A549 (cell line): Measurements from ENCODE around the gene DIS3L2. TPM values are rescaled to one million over a fixed set of nuclear protein-coding genes. Genes with fewer than 3 reads are reported as not detected.

ENCODE experiments used
- ATAC-seq, 2 experiments: fragments of 200-7000 bp in 1 of 2; fragments of >200 bp in 1 of 2; cut with Nextera tagmentation in 1 of 2; cut with Tn5 transposase in 1 of 2; 3 replicates each; pipeline versions ENCODE4 v1.8.0 to v1.9.1; 2018 to 2020; ENCODE audit warnings: mild to moderate bottlenecking in 1 of 2, moderate library complexity in 1 of 2
- CTCF ChIA-PET: fragments of 300-600 bp; sonication (Branson Sonifier 250); formaldehyde crosslinking; extraction: SDS; loops from one replicate; lab custom pipeline; 2021; ENCODE audit warnings: antibody characterized with exemption, inconsistent platforms; lab: Yijun Ruan, JAX
- POLR2A ChIA-PET: fragments of 350-600 bp; formaldehyde crosslinking; extraction: SDS; loops from one replicate; lab custom pipeline; 2021; ENCODE audit warnings: antibody characterized with exemption, inconsistent platforms; lab: Yijun Ruan, JAX
- DNase-seq, 2 experiments: peaks; one replicate each; pipeline versions ENCODE4 v3.0.0 to v3.0.0-alpha.2; 2011 to 2016; ENCODE audit warnings: low read depth in 1 of 2, low spot score in 1 of 2
- FAIRE-seq: peaks from 2 replicates; lab custom pipeline; 2011; peaks lifted over from hg19 to GRCh38; lab: Jason Lieb, UNC
- H3K27ac ChIP-seq, 2 experiments: fragments of >200 bp; sonication (Bioruptor Twin); formaldehyde crosslinking; 3 replicates each; pipeline ENCODE4 v1.5.1; 2016 to 2017
- H3K4me1 ChIP-seq: fragments of >200 bp; sonication (Bioruptor Twin); formaldehyde crosslinking; 3 replicates; pipeline ENCODE4 v1.6.1; 2016
- H3K4me2 ChIP-seq: fragments of >200 bp; sonication (Bioruptor Twin); formaldehyde crosslinking; 3 replicates; pipeline ENCODE4 v1.6.1; 2016
- H3K4me3 ChIP-seq: fragments of >200 bp; sonication (Bioruptor Twin); formaldehyde crosslinking; 3 replicates; pipeline ENCODE4 v1.5.1; 2016
- H3K9me3 ChIP-seq: fragments of >200 bp; sonication (Bioruptor Twin); formaldehyde crosslinking; 3 replicates; pipeline ENCODE4 v1.6.1; 2016
- CEBPB ChIP-seq, 2 experiments: fragments of >200 bp in 1 of 2; sonication (Bioruptor Twin) in 1 of 2; formaldehyde crosslinking in 1 of 2; IDR thresholded peaks; 2 replicates each; pipeline ENCODE4 v1.6.1; 2012 to 2016
- EHF ChIP-seq: fragments of 250-450 bp; sonication (Bioruptor Pico); IDR thresholded peaks from 2 replicates; pipeline ENCODE4 v1.5.0; 2020; ENCODE audit warnings: mild to moderate bottlenecking
- FOSL2 ChIP-seq, 2 experiments: fragments of 450-650 bp in 1 of 2; fragments of >200 bp in 1 of 2; sonication (Bioruptor Twin) in 1 of 2; formaldehyde crosslinking; IDR thresholded peaks; 2 replicates each; pipeline versions ENCODE4 v1.5.0 to v1.6.1; 2016 to 2020; ENCODE audit warnings: mild to moderate bottlenecking in 1 of 2, moderate library complexity in 1 of 2
- HOXA7 ChIP-seq: fragments of 250-450 bp; sonication (Bioruptor Pico); IDR thresholded peaks from 2 replicates; pipeline ENCODE4 v1.5.0; 2020; ENCODE audit warnings: mild to moderate bottlenecking, moderate library complexity
- HOXB5 ChIP-seq: fragments of 250-450 bp; sonication (Bioruptor Pico); IDR thresholded peaks from 2 replicates; pipeline ENCODE4 v1.5.0; 2020; ENCODE audit warnings: mild to moderate bottlenecking, moderate library complexity
- KDM1A ChIP-seq: fragments of 200-600 bp; sonication (generic); IDR thresholded peaks from 2 replicates; pipeline ENCODE4 v1.6.1; 2016; ENCODE audit warnings: low read depth, mild to moderate bottlenecking
- MAFK ChIP-seq: fragments of 450-650 bp; IDR thresholded peaks from 2 replicates; pipeline ENCODE4 v1.6.1; 2014; ENCODE audit not compliant: partially characterized antibody
- NPAS2 ChIP-seq: fragments of 250-450 bp; sonication (Bioruptor Pico); IDR thresholded peaks from 2 replicates; pipeline ENCODE4 v1.8.0; 2022; ENCODE audit warnings: mild to moderate bottlenecking, moderate library complexity, borderline replicate concordance
- POLR2AphosphoS2 ChIP-seq: conservative IDR thresholded peaks from 2 replicates; pipeline ENCODE4 v1.6.1; 2012; ENCODE audit warnings: low read length, improper control_type of control experiment, inconsistent platforms
- RARB ChIP-seq: fragments of 250-450 bp; sonication (Bioruptor Pico); IDR thresholded peaks from 2 replicates; pipeline ENCODE4 v1.8.0; 2021; ENCODE audit warnings: mild to moderate bottlenecking, moderate library complexity
- RFX5 ChIP-seq: fragments of 450-650 bp; IDR thresholded peaks from 2 replicates; pipeline ENCODE4 v1.7.1; 2014; ENCODE audit warnings: antibody characterized with exemption, mild to moderate bottlenecking, moderate library complexity
- SREBF2 ChIP-seq: fragments of 450-650 bp; IDR thresholded peaks from 2 replicates; pipeline ENCODE4 v1.6.1; 2014; ENCODE audit warnings: mild to moderate bottlenecking, moderate library complexity
- TP53 ChIP-seq: fragments of 250-450 bp; sonication (Bioruptor Pico); IDR thresholded peaks from 2 replicates; pipeline ENCODE4 v1.5.0; 2021; ENCODE audit warnings: mild to moderate bottlenecking, moderate library complexity
- WGBS: methylation state at CpG from one replicate; pipeline ENCODE4 v1.1.6; 2017; ENCODE audit errors: missing lambda C conversion rate; 5-methylcytosine and 5-hydroxymethylcytosine counted together
- polyA plus RNA-seq, 4 experiments: library from polyadenylated mRNA; depleted of rRNA in 3 of 4; stranded (reverse); fragments of >200 nt; fragmentation: RNase III in 1 of 4; extraction: RNeasy Plus Mini Kit Qiagen cat#74134 plus additional on column Dnase treatment in 1 of 4; gene quantifications; 2 replicates in 3 of 4; 3 replicates in 1 of 4; pipeline ENCODE4 v1.2.3, GENCODE V29; 2011 to 2017
- TF ChIP-seq, protein P1 (sequence below): fragments of >200 bp; sonication (Bioruptor Twin); formaldehyde crosslinking; IDR thresholded peaks from 3 replicates; pipeline ENCODE4 v1.5.1; 2016
- TF ChIP-seq, protein P2 (sequence below): fragments of 200-600 bp; sonication (generic); IDR thresholded peaks from 2 replicates; pipeline ENCODE4 v1.6.1; 2016; ENCODE audit warnings: antibody characterized with exemption, mild to moderate bottlenecking, moderate library complexity
- TF ChIP-seq, protein P3 (sequence below): fragments of >200 bp; sonication (Bioruptor Twin); formaldehyde crosslinking; IDR thresholded peaks from 2 replicates; pipeline ENCODE4 v1.6.1; 2016
- TF ChIP-seq, protein P4 (sequence below): fragments of 150-350 bp; IDR thresholded peaks from 2 replicates; pipeline ENCODE4 v1.6.1; 2014; ENCODE audit warnings: low read depth, mild to moderate bottlenecking, low read length
- TF ChIP-seq, protein P5 (sequence below): fragments of 250-450 bp; sonication (Bioruptor Pico); IDR thresholded peaks from 2 replicates; pipeline ENCODE4 v1.5.0; 2021; ENCODE audit warnings: mild to moderate bottlenecking, moderate library complexity, borderline replicate concordance

DIS3L2 gene
- polyA plus RNA-seq, 2 of the 4 experiments (the other 2 are of a cell fraction), result 14.9 to 15.4 TPM

DNA sequence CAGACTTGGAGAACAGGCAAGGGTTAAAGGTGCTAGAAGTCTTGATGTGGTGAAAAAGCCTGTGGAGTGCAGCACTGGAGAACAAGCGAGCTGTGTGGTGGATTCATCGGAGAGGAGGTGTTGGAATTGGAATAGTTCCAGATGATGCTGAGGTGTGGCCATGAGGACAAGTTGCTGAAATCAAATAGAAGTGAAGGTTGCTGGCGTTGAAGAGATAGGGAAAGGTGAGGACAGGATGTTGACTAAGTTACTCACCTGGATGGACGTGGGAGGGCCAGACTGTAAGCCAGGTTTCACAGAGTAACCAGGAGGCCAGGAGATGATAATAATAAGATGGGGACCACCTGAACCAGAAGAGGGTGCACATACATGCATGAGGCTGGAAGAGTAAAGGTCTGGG is 173.4 kb downstream of the DIS3L2 start (continued):
- TF ChIP-seq, protein P1, sequence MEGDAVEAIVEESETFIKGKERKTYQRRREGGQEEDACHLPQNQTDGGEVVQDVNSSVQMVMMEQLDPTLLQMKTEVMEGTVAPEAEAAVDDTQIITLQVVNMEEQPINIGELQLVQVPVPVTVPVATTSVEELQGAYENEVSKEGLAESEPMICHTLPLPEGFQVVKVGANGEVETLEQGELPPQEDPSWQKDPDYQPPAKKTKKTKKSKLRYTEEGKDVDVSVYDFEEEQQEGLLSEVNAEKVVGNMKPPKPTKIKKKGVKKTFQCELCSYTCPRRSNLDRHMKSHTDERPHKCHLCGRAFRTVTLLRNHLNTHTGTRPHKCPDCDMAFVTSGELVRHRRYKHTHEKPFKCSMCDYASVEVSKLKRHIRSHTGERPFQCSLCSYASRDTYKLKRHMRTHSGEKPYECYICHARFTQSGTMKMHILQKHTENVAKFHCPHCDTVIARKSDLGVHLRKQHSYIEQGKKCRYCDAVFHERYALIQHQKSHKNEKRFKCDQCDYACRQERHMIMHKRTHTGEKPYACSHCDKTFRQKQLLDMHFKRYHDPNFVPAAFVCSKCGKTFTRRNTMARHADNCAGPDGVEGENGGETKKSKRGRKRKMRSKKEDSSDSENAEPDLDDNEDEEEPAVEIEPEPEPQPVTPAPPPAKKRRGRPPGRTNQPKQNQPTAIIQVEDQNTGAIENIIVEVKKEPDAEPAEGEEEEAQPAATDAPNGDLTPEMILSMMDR, result no peak
- TF ChIP-seq SREBF2 (no peak), FOSL2 (IDR thresholded peaks at IDR 0.05) (no peak), FOSL2 (CRISPR knock-in tag; IDR thresholded peaks at IDR 0.05) (no peak), TP53 (no peak), KDM1A (no peak), EHF (CRISPR knock-in tag) (no peak), NPAS2 (no peak)
- TF ChIP-seq, protein P2, sequence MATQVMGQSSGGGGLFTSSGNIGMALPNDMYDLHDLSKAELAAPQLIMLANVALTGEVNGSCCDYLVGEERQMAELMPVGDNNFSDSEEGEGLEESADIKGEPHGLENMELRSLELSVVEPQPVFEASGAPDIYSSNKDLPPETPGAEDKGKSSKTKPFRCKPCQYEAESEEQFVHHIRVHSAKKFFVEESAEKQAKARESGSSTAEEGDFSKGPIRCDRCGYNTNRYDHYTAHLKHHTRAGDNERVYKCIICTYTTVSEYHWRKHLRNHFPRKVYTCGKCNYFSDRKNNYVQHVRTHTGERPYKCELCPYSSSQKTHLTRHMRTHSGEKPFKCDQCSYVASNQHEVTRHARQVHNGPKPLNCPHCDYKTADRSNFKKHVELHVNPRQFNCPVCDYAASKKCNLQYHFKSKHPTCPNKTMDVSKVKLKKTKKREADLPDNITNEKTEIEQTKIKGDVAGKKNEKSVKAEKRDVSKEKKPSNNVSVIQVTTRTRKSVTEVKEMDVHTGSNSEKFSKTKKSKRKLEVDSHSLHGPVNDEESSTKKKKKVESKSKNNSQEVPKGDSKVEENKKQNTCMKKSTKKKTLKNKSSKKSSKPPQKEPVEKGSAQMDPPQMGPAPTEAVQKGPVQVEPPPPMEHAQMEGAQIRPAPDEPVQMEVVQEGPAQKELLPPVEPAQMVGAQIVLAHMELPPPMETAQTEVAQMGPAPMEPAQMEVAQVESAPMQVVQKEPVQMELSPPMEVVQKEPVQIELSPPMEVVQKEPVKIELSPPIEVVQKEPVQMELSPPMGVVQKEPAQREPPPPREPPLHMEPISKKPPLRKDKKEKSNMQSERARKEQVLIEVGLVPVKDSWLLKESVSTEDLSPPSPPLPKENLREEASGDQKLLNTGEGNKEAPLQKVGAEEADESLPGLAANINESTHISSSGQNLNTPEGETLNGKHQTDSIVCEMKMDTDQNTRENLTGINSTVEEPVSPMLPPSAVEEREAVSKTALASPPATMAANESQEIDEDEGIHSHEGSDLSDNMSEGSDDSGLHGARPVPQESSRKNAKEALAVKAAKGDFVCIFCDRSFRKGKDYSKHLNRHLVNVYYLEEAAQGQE, result no peak

DNA sequence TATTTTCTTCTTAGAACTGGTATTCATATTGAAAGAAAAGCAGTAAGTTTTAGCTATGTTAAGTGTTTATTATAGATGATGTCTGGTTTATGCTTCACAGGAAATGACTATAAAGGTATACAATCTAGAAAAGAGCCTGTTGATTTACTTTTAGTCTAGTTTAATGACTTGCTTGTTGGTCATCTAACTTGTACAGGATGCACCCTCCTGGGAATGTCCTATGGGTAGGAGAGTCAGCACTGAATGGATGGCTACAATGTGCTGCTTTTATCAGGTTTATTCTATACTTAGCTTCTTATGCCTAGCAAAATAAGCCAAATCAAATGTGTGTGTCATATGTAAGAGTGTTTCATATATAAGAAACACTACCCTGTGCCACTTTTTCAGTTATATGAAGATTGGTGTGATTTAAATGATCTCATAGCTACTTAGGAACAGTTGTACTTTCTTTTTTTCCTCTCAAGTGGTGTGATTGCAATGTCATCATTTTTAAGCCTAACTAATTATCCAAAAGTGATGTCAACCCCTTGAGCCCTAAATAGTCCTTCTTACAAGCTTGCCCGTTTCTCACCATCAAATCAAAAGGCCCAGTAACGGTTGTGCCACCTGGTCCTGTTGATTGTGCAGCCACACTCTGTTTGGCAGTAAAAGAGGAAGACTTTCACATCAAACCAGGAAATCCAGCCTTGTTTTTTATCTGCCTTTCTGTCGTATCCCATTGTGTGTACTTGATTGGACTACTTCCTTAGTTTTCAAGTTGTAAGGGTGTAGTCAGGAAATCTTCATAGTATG is 176.0 kb downstream of the DIS3L2 start:
- no peak for ATAC-seq
- Histone ChIP-seq H3K4me1 (no peaks in the 10 kb centered on the region), H3K27ac (no peak overlapping the region), H3K9me3 (no peaks in the 10 kb centered on the region), H3K4me2 (no peak overlapping the region)
- CTCF ChIA-PET, result interaction anchor here (1.3 to 7.0 kb wide), 2 partner anchors 208 to 214 kb away, joined by 3 to 81 read pairs; partner anchors contain the start of gene NPPC
- no peak for DNase-seq
- POLR2A ChIA-PET, result no interaction called here
- 89% methylated on average over 3 of the region's 3 CpGs for WGBS
- FAIRE-seq, result no peak
- TF ChIP-seq RARB (no peak), MAFK (peak; percentile 75)
- TF ChIP-seq, all 56 proteins: peak for 1
- H3K4me3 ChIP-seq, result no peak overlapping the region

DNA sequence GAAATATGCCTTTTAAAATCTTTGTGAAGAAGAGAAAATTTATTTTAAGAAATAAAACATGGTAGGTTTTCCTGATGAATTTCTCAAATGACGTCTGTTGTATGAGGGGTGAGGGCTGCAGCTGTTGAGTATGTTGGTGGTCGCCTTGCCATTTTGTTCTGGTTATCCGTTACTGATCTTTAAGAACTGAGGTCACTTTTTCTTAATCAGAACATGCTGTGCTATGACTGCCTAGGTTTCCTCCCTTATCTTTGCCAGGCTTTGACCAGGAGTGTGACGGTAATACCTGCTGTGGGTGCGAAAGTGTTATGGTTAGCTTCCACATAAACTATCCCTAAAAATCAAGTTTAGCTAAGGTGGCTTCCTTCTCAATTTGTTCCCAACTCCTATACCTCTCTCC is 176.9 kb downstream of the DIS3L2 start:
- ATAC-seq (no peak), FAIRE-seq (no peak), DNase-seq (no peak)
- CTCF ChIA-PET, result interaction anchor here (0.6 to 7.0 kb wide), 4 partner anchors 9 to 215 kb away, joined by 3 to 81 read pairs (median 4); partner anchors contain the start of gene NPPC
- POLR2A ChIA-PET, result no interaction called here
- Histone ChIP-seq H3K4me3 (no peak overlapping the region), H3K27ac (no peak overlapping the region), H3K9me3 (no peaks in the 10 kb centered on the region), H3K4me1 (no peaks in the 10 kb centered on the region), H3K4me2 (no peak overlapping the region)
- TF ChIP-seq, protein P3, sequence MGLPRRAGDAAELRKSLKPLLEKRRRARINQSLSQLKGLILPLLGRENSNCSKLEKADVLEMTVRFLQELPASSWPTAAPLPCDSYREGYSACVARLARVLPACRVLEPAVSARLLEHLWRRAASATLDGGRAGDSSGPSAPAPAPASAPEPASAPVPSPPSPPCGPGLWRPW, result no peak
- no peak for TF ChIP-seq RARB
- no peak for TF ChIP-seq POLR2AphosphoS2
- TF ChIP-seq HOXB5 (CRISPR knock-in tag), result no peak
- no peak for TF ChIP-seq CEBPB (IDR thresholded peaks at IDR 0.05)
- no peak for TF ChIP-seq HOXA7 (CRISPR knock-in tag)
- no peak for TF ChIP-seq RFX5
- TF ChIP-seq, protein P4, sequence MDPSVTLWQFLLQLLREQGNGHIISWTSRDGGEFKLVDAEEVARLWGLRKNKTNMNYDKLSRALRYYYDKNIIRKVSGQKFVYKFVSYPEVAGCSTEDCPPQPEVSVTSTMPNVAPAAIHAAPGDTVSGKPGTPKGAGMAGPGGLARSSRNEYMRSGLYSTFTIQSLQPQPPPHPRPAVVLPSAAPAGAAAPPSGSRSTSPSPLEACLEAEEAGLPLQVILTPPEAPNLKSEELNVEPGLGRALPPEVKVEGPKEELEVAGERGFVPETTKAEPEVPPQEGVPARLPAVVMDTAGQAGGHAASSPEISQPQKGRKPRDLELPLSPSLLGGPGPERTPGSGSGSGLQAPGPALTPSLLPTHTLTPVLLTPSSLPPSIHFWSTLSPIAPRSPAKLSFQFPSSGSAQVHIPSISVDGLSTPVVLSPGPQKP, result no peak
- TF ChIP-seq, protein P5, sequence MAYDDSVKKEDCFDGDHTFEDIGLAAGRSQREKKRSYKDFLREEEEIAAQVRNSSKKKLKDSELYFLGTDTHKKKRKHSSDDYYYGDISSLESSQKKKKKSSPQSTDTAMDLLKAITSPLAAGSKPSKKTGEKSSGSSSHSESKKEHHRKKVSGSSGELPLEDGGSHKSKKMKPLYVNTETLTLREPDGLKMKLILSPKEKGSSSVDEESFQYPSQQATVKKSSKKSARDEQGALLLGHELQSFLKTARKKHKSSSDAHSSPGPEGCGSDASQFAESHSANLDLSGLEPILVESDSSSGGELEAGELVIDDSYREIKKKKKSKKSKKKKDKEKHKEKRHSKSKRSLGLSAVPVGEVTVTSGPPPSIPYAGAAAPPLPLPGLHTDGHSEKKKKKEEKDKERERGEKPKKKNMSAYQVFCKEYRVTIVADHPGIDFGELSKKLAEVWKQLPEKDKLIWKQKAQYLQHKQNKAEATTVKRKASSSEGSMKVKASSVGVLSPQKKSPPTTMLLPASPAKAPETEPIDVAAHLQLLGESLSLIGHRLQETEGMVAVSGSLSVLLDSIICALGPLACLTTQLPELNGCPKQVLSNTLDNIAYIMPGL (CRISPR knock-in tag), result no peak
- WGBS, result 94% methylated on average over 5 of the region's 5 CpGs
